Fibroblast of the aortic adventitia (primary cell): ENCODE measurements around the gene HIPK4. TPM values are rescaled to one million over a fixed set of nuclear protein-coding genes. Genes with fewer than 3 reads are reported as not detected.
"Not testable (repeated sequence)": the region's sequence is repeated elsewhere in the genome, so short reads cannot be mapped to it uniquely, and the experiment has no call there.

Experiments used
- DNase-seq: peaks from one replicate; pipeline ENCODE4 v3.0.0-alpha.2; 2010; ENCODE audit warnings: low read depth
- H3K4me3 ChIP-seq: 2 replicates; pipeline ENCODE4 v1.5.1; 2011; ENCODE audit warnings: low read depth, mild to moderate bottlenecking, control low read depth, low read length, moderate library complexity
- CTCF ChIP-seq: IDR thresholded peaks from 2 replicates; pipeline ENCODE4 v1.5.1; 2011; ENCODE audit warnings: mild to moderate bottlenecking, low read length, control low read depth, inconsistent platforms; ENCODE audit not compliant: insufficient read depth
- total RNA-seq: library from RNA; depleted of rRNA; stranded (reverse); fragments of >200 nt; gene quantifications from 2 replicates; pipeline ENCODE4 v1.2.3, GENCODE V29; 2012; ENCODE audit warnings: low replicate concordance

Gene HIPK4, protein sequence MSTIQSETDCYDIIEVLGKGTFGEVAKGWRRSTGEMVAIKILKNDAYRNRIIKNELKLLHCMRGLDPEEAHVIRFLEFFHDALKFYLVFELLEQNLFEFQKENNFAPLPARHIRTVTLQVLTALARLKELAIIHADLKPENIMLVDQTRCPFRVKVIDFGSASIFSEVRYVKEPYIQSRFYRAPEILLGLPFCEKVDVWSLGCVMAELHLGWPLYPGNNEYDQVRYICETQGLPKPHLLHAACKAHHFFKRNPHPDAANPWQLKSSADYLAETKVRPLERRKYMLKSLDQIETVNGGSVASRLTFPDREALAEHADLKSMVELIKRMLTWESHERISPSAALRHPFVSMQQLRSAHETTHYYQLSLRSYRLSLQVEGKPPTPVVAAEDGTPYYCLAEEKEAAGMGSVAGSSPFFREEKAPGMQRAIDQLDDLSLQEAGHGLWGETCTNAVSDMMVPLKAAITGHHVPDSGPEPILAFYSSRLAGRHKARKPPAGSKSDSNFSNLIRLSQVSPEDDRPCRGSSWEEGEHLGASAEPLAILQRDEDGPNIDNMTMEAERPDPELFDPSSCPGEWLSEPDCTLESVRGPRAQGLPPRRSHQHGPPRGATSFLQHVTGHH
- 0.18 TPM in 1 of 2 replicates, not detected in the other for total RNA-seq

DNA sequence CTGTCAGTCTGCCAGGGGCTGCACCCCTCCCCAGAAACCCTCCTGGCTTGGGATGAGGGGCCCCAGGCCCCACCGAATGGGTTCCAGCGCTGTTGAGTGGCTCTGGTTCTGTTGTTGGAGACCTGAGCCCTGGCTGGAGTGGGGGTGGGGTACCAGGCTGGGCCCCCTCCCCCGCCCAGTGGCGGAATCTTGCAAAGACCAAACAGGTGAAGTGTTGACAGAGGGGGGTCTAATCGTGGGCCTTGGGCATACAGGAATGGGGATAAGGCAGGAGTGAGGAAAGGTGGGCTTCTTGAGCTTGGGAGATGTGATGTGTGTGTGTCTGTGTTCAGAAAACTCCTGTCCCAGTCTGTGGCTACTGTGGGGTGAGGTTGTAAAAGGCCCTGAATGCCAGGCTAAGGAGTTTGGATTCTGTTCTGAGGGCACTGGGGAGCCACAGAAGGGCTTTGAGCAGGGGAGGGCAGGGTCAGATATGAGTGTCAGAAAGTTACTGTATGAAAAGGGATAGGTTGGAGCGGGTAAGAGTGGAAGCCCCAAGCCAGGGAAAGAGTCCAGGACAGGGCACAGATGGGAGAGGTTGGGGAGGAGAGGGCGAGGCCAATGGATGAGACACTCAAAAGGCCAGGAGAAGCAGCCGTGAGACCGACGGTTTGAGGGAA lies at the start of gene HIPK4:
Gene HIPK4, minus strand, starts transcription at position 98 of the 659 bp plus-strand sequence. CDS start 279 bp downstream, outside the sequence.
- no peak within 1 kb of the TSS for H3K4me3 ChIP-seq
- no peak for DNase-seq
- no peak for TF ChIP-seq CTCF

GRCh38 chr19:40438284-40438683 lies 48.3 kb upstream of the HIPK4 start:
- H3K4me3 ChIP-seq = no peak overlapping the region
- TF ChIP-seq CTCF = no peak
- no peak for DNase-seq

GRCh38 chr19:40433391-40434216 lies 43.6 kb upstream of the HIPK4 start:
- peak; percentile 88 for DNase-seq
- no peak for TF ChIP-seq CTCF
- peak overlapping the region; percentile 61 for H3K4me3 ChIP-seq

DNA sequence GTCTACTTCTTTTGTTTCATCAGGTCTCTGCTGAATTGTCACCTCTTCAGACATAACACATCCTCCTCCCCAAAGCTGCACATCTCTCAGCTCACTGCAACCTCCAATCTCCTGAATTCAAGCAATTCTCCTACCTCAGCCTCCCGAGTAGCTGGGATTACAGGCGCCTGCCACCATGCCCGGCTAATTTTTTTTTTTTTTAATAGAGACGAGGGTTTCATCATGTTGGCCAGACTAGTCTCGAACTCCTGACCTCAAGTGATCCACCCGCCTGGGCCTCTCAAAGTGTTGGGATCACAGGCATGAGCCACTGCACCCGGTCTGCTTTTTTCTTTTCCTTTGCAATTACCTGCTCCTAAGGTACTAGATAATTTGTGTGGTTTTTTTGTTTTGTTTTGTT lies 42.8 kb upstream of the HIPK4 start:
- H3K4me3 ChIP-seq = peak overlapping the region; percentile 61
- DNase-seq = not testable (repeated sequence)

- no peak for DNase-seq
- no peak overlapping the region for H3K4me3 ChIP-seq
- TF ChIP-seq CTCF = no peak
These were observed 41.7 kb upstream of the HIPK4 start for GRCh38 chr19:40431698-40432097.

DNA sequence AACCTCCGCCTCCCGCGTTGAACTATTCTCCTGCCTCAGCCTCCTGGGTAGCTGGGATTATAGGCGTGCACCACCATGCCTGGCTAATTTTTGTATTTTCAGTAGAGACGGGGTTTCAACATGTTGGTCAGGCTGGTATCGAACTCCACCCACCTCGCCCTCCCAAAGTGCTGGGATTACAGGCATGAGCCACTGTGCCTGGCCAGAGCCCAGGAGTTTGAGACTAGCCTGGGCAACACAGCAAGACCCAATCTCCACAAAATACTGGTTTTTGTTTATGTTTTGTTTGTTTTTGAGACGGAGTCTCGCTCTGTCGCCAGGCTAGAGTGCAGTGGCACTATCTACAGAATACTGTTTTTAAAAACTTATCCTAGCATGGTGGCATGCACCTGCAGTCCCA lies 40.3 kb upstream of the HIPK4 start:
- not testable (repeated sequence) for DNase-seq, H3K4me3 ChIP-seq

DNA sequence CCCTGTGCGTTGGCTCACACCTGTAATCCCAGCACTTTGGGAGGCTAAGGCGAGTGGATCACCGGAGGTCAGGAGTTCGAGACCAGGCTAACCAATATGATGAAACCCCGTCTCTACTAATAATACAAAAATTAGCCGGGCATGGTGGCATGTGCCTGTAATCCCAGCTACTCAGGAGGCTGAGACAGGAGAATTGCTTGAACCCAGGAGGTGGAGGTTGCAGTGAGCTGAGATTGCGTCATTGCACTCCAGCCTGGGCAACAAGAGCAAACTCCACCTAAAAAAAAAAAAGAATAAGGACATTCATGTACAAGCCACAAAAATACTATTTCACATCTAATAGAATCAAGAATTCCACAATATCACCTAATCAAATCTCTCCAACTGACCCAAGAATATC lies 38.2 kb upstream of the HIPK4 start:
- H3K4me3 ChIP-seq, DNase-seq: not testable (repeated sequence)
